DND-41 (cell line): Measurements from ENCODE around the gene HSP90AB1.

Source experiments
- CTCF ChIP-seq: IDR thresholded peaks from 2 replicates; pipeline ENCODE4 v1.5.1; 2012; ENCODE audit warnings: borderline replicate concordance, low read length, moderate library complexity, mild to moderate bottlenecking; ENCODE audit not compliant: poor library complexity, severe bottlenecking; ENCODE audit errors: extremely low read depth
- EZH2 ChIP-seq: IDR thresholded peaks from 3 replicates; pipeline ENCODE4 v1.6.1; 2012; ENCODE audit warnings: borderline replicate concordance, low read depth, mild to moderate bottlenecking, moderate library complexity, low read length, inconsistent platforms; ENCODE audit not compliant: severe bottlenecking

DNA sequence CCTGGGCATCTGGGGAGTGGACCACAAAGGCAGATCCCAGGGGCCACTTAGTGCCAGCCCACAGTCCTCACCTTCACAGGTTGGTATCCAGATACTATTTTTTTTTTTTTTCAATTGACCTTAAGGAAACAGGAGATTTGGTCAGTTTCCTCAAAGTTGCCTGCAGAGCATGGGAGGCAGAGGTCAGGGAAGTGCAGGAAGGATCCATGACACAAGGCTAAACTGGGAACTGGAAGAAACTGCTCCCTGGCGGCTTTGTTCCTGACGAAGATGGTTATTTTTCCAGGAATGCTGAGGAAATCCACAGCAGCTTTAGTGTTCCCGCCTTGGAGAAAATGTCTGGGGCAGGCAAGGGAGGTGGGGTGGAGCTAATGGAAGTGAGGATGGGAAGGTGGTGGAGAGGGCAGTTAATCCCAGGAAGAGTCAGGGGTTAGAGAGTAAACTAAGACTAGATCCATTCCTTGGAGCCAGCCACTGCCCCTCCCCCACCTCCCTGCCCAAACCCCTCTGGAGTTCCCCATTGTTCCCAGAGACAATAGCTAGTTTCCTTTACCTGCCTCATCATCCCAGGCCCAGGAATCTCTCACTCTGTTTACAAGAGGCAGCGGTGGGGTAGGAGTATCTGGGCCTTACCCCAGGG is 44.4 kb upstream of the HSP90AB1 start:
- TF ChIP-seq CTCF (no peak), EZH2 (no peak)
